Stimulated activated CD4-positive, alpha-beta T cell treated with anti-CD3 and anti-CD28 coated beads, Interleukin-1b, Interleukin-23, amount 100 ng/mL, for 24 hours (primary cell): ENCODE measurements around the gene MGAT2.
"Not testable (repeated sequence)": the region's sequence is repeated elsewhere in the genome, so short reads cannot be mapped to it uniquely, and the experiment has no call there.

Experiments
- DNase-seq, 4 experiments: peaks; one replicate each; pipeline ENCODE4 v3.0.0-alpha.2; 2020; ENCODE audit warnings: low read depth in 4 of 4, low spot score in 1 of 4

Gene MGAT2

DNA sequence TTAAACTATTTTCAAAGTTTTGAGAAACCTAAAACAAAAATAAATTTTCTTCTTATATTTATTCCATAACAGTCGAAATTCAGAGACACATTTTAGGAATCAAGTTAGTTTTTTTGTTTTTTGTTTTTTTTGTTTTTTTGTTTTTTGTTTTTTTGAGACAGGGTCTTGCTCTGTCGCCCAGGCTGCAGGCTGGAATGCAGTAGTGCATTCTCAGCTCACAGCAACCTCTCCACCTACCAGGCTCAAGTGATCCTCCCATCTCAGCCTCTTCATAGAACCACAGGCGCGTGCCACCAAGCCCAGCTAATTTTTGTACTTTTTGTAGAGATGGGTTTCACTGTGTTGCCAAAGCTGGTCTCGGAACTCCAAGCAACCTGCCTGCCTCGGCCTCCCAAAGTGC lies 32.9 kb downstream of the MGAT2 start:
- DNase-seq, result no peak

GRCh38 chr14:49654511-49654910 lies 33.9 kb downstream of the MGAT2 start:
- no peak for DNase-seq

DNA sequence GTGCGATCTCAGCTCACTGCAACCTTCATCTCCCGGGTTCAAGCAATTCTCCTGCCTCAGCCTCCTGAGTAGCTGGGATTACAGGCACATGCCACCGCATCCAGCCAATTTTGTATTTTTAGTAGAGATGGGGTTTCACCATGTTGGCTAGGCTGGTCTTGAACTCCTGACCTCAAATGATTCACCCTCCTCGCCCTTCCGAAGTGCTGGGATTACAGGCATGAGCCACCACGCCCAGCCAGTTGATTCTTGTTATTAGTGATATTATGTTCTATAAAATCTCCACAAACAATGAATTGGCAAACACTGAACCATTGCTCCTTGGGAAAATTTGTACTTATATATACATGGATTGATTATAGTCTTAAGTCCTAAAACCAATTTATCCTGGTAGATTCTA lies 36.9 kb downstream of the MGAT2 start:
- not testable (repeated sequence) for DNase-seq

- DNase-seq, result no peak
Measured at GRCh38 chr14:49659526-49660455, 39.2 kb downstream of the MGAT2 start.

GRCh38 chr14:49670475-49670874 lies 49.9 kb downstream of the MGAT2 start:
- no peak for DNase-seq
